Measurements from ENCODE around the gene TTLL3.

Gene TTLL3

GRCh38 chr3:9781551-9781950 is 28.5 kb upstream of the TTLL3 start:
- DNase-seq: no peak

GRCh38 chr3:9781978-9782603 is 28.0 kb upstream of the TTLL3 start:
- no peak for DNase-seq

- no peak for DNase-seq
These were observed 27.3 kb upstream of the TTLL3 start for GRCh38 chr3:9782770-9783169.

- no peak for DNase-seq
These were observed 26.1 kb upstream of the TTLL3 start for GRCh38 chr3:9783954-9784353.

- no peak for DNase-seq
These were observed 25.1 kb upstream of the TTLL3 start for GRCh38 chr3:9784965-9785364.

GRCh38 chr3:9785602-9786001 is 24.5 kb upstream of the TTLL3 start:
- no peak for DNase-seq

- no peak for DNase-seq
These were observed 23.8 kb upstream of the TTLL3 start for GRCh38 chr3:9786209-9786739.

GRCh38 chr3:9786825-9787669 is 23.0 kb upstream of the TTLL3 start:
- DNase-seq: no peak

GRCh38 chr3:9787714-9788113 is 22.3 kb upstream of the TTLL3 start:
- DNase-seq: no peak

- no peak for DNase-seq
These were observed 18.9 kb upstream of the TTLL3 start for GRCh38 chr3:9791127-9791526.

- no peak for DNase-seq
These were observed 18.2 kb upstream of the TTLL3 start for GRCh38 chr3:9791790-9792404.

- DNase-seq: peak; percentile 94
These were observed 17.5 kb upstream of the TTLL3 start, which contains the start of the genes ARPC4 and TADA3 for GRCh38 chr3:9792405-9793160. Gene ARPC4 (plus strand): TSS chr3:9793082. CDS start chr3:9793122, 40 bp downstream. Gene TADA3 (minus strand): TSS chr3:9792473. CDS start chr3:9791466, 1,007 bp downstream.

- no peak for DNase-seq
These were observed 16.8 kb upstream of the TTLL3 start for GRCh38 chr3:9793161-9793781.

- no peak for DNase-seq
These were observed 15.7 kb upstream of the TTLL3 start for GRCh38 chr3:9794400-9794799.

GRCh38 chr3:9795207-9795606 is 14.9 kb upstream of the TTLL3 start:
- DNase-seq: no peak

- no peak for DNase-seq
These were observed 12.7 kb upstream of the TTLL3 start for GRCh38 chr3:9797196-9797945.

- no peak for DNase-seq
These were observed 9.5 kb upstream of the TTLL3 start for GRCh38 chr3:9800529-9800928.

GRCh38 chr3:9803494-9803893 is 6.6 kb upstream of the TTLL3 start:
- DNase-seq: no peak

- no peak for DNase-seq
These were observed 5.1 kb upstream of the TTLL3 start for GRCh38 chr3:9804996-9805395.

- no peak for DNase-seq
These were observed 3.9 kb upstream of the TTLL3 start for GRCh38 chr3:9806137-9806536.

Data from stimulated activated naive CD4-positive, alpha-beta T cell treated with Interleukin-2 at 50 U/mL for 16 hours (primary cell).